GM20431 (cell line): Measurements from ENCODE around the gene SNX8.

ENCODE experiments used
- in situ Hi-C: fragments of 300-500 bp; cut with MseI, MboI; formaldehyde crosslinking; loops from one replicate; pipeline ENCODE4 v1.15.0; 2020; ENCODE audit warnings: low sequenced_read_pairs; ENCODE audit not compliant: unreplicated experiment

Gene SNX8

DNA sequence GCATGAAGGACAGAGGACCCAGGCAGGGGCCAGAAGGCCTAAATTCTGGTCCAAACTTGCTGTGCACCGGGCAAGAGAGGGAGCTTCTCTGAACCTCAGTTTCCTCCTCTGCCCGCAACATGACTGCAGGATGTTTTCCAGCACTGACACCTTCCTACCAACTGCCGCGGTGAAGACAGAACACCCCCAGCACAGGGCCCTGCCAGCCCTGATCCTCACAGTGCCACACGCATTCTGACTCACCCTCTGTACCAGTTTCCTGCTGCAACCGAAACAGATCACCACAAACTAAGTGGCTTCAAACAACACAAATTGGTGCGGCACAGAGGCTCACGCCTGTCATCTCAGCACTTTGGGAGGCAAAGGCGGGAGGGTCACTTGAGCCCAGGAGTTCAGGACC is 99.6 kb downstream of the SNX8 start:
- in situ Hi-C loops = loop anchor here (25.0 kb wide), 1 partner anchor 402 kb away; no protein-coding TSS in a partner anchor

- in situ Hi-C loops = loop anchor here (25.0 kb wide), 1 partner anchor 401 kb away; no protein-coding TSS in a partner anchor
Observed at GRCh38 chr7:2213551-2214215, 100.6 kb downstream of the SNX8 start.

DNA sequence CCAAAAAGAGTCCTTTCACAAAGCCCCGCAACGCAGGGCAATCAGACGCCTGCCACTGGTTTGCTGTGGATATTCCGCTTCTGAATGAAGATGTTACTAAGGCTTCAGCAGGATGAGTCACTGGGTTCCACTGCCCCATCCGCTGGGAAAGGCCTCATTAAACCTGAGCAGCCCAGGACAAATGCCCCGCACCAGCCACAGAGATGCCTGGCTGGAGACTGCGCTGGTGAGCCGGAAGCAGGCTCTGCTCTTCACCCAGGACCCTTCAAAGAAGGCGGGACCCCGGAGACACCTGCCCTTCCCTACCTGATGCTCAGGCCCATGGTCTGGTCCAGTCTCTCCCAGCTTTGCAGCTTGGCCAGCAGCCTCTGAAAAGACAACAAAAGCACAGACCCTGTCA is 101.3 kb downstream of the SNX8 start:
- in situ Hi-C loops = loop anchor here (25.0 kb wide), 1 partner anchor 401 kb away; no protein-coding TSS in a partner anchor

- in situ Hi-C loops = loop anchor here (25.0 kb wide), 1 partner anchor 400 kb away; no protein-coding TSS in a partner anchor
Observed at GRCh38 chr7:2211926-2212325, 102.3 kb downstream of the SNX8 start.

DNA sequence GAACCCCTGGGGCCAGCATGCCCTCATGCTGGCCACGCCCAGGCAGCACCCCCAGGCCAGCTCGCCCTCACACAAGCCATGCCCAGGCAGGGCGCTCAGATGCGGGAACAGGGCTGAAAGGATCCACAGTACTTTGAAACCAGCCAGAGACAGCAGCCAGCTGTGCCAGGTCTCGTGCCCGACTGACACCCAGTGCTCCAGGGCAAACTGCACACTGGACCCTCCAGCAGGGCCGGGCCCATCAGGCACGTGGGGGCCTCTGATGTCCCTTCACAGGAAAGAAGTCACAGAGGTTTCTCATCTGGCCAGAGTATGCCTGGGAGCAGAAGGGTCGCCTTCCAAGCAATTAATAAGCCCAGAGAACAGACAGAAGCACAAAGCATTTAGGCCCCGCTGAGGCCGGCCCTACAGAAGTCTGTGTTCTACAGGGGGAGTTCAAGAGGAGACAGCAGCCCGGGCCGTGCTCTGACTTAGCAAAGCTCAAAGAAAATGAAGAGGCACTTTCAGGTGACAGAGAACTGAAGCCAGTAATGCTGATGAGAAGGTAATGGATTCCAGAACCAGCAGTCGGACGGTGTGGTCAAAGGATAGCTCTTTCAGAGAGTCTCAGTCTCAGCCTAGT is 102.9 kb downstream of the SNX8 start:
- in situ Hi-C loops = loop anchor here (25.0 kb wide), 1 partner anchor 399 kb away; no protein-coding TSS in a partner anchor

DNA sequence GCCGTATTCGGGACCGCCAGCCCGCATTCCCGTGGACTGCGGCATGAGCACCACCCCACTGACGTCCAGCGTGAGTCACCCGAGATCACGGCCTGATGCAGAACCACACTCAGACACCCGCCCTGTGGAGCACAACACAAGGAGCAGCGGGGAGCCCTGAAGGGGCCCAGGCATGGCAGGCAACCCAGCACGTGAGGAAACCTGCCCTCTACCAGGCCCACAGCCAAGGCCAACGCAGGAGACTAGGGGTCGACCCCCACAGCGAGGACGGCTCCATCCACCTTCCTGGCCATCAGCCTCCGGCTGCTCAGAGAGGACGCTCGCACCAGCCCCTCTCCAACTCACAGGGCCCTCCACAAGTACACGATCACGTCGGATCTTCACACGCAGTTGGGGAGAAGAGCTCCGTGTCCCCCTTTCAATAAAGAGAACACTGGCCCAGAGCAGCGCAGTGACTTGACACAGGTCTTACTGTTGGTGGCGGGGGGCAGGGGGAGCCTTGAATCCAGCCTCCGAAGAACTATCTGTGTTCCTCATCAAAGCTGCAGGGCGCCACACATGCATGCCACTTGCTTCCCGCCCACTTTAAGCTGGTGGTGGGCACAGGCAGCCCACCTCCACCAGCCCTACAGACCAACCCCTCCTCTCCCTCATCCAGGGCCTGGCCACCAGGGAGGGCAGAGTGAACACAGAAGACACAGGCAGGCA is 103.5 kb downstream of the SNX8 start:
- in situ Hi-C loops = loop anchor here (25.0 kb wide), 1 partner anchor 398 kb away; no protein-coding TSS in a partner anchor

DNA sequence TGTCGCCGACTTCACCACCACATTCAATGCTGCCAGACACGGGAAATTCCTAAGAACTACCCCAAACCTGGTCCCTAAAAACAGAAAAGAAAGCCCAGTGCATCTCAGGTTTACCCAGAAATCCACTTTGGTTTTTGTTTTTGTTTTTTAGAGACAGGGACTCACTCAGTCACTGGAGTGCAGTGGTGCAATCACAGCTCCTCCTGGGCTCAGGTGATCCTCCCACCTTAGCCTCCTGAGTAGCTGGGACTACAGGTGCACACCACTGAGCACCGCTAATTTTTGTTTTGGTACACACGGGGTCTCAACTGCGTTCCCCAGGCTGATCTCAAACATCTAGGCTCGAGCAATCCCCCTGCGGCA is 104.3 kb downstream of the SNX8 start:
- in situ Hi-C loops = loop anchor here (25.0 kb wide), 1 partner anchor 398 kb away; no protein-coding TSS in a partner anchor

DNA sequence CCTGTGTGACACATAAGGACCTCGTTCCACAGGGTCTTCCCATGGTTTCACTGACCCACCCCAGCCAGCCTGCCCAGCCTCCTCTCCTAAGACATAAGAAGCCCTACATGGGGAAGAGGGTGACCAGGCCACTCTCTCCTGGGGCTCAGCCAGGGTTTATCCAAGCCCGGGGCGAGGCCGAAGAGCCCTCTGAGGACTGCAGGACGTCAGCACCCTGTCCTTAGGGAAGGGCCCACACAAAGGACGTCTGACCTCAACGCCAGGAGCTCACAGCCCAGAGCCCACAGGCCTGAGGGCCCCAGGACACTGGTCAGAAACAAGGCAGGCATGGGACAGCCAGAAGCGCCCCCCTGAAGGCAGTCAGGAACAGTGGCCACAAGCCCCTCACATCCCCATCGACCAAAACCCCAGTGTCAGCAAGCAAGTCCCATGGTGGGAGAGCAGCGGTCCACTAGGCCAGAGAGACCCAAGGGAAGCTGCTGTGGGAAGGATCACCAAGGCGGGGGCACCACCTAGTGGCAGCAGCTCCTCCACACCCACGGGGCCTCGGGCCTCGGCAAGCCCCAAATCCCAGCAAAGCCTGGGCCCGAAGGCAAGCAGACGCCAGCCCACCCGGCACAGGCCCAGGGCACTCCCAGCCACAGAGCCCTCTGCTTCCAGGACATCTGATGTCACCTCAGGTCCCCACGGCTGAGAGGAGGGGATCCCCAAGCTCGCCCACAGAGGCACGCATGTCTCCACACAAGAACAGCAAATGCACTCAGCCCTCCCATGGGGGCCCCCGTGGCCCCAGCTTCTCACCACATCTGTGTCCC is 104.9 kb downstream of the SNX8 start:
- in situ Hi-C loops = loop anchor here (25.0 kb wide), 1 partner anchor 397 kb away; no protein-coding TSS in a partner anchor

GRCh38 chr7:2208712-2209111 is 105.5 kb downstream of the SNX8 start:
- in situ Hi-C loops = loop anchor here (25.0 kb wide), 1 partner anchor 396 kb away; no protein-coding TSS in a partner anchor

- in situ Hi-C loops = loop anchor here (25.0 kb wide), 1 partner anchor 393 kb away; no protein-coding TSS in a partner anchor
Observed at GRCh38 chr7:2205036-2205780, 109.0 kb downstream of the SNX8 start.

DNA sequence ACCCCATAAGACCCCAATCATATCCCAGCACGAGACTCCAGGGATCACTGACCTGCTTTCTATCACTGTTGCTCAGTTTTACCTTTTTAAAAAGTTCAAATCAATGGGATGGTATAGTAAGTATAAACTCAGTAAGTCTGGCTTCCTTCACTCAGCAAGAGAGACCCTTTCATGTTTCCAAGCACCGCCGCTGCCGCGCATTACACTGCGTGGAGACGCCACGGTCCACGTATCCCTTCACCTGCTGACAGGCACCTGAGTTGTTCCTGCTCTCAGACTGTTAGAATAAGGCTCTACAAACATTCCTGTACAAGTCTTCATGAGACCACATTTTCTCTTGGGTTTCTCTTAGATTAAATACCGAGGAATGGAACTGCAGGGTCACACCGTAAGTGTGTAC is 109.8 kb downstream of the SNX8 start:
- in situ Hi-C loops = loop anchor here (25.0 kb wide), 1 partner anchor 392 kb away; no protein-coding TSS in a partner anchor

GRCh38 chr7:2203766-2204300 is 110.4 kb downstream of the SNX8 start:
- in situ Hi-C loops = loop anchor here (25.0 kb wide), 1 partner anchor 392 kb away; no protein-coding TSS in a partner anchor

DNA sequence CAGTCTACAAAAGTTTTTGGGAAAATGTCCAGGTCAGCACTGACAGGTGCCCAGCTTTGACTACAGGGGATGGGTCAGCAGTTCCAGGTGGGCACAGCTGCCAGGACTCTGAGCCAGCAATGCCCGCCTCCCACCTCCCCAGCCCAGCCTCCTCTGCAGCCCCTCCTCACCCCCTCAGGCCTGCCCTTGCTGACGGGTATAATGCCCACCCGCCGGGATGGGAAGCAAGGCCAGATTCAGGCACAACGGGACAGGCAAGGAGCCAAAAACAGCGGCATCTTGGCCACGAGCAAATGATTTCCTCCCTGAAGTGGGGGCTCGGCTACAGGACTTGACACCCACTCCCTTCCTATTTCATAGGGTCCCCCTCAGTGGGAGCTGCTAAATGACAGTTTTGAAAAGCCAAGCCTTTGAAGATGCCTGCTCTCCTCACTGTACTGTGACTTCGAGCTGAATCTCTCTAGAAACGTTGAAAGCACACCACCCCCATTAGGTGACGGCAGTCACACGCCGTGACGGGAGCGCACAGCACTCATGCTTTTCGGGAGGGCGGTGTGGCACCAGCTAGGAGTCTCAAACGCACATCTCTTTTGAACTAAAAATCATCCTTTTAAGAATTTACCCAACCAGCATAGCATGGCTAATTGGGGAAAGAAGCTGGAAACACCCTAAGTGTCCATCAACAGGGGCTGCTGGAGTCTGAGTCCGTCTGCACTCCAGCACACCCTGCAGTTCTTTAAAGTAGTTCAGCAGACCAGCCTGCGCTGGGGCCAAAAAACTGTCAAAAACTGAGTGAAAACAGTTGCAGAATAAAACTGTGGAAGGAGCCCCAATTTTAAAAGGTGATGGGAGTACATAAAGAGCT is 111.1 kb downstream of the SNX8 start:
- in situ Hi-C loops = loop anchor here (25.0 kb wide), 1 partner anchor 391 kb away; no protein-coding TSS in a partner anchor

DNA sequence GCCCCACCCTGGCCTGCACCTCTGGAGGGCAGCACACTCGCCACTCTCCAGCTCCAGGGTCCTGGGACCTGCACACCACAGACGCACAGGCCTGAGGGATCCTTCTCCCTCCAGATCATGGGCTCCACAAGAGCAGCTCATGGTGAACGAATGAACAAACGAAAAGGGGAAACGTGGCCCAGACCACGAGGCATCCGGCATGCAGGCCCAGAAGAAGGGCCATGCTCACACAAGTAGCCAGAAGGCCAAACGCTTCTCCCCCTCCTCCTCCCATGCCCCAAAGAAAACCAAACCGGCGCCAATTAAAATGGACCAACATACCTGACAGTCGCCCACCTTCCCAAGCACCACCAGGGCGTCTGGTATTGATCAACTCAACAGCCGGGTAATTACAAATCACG is 111.9 kb downstream of the SNX8 start:
- in situ Hi-C loops = loop anchor here (25.0 kb wide), 1 partner anchor 390 kb away; no protein-coding TSS in a partner anchor
